ENCODE results near the gene SEC24D. TPM values are rescaled to one million over a fixed set of nuclear protein-coding genes. Genes with fewer than 3 reads are reported as not detected.

Gene SEC24D
- total RNA-seq, 2 donors from 2014 or later, result 36.4 to 45.7 TPM

- peak in 1 of 2 donors; percentile 86 for ATAC-seq
- H3K9me3 Mint-ChIP-seq, result no peaks in the 10 kb centered on the region
- DNase-seq (ENCODE audit: low spot score in 2 of 2), result no peak
- no peak overlapping the region for H3K27ac Mint-ChIP-seq
- H3K36me3 Mint-ChIP-seq, result peaks cover 15 to 35% of the 10 kb centered on the region in 2 donors
These were observed 9.0 kb downstream of the SEC24D start for GRCh38 chr4:118826723-118827444.

GRCh38 chr4:118825799-118826198 is 10.1 kb downstream of the SEC24D start:
- ATAC-seq, result peak in 1 of 2 donors; percentile 42
- Mint-ChIP-seq H3K9me3 (no peaks in the 10 kb centered on the region), H3K27ac (no peak overlapping the region), H3K36me3 (peaks cover 15 to 35% of the 10 kb centered on the region in 2 donors)
- no peak for DNase-seq (ENCODE audit: low spot score in 2 of 2)

- Mint-ChIP-seq H3K9me3 (no peaks in the 10 kb centered on the region), H3K36me3 (peaks cover 15 to 29% of the 10 kb centered on the region in 2 donors), H3K27ac (no peak overlapping the region)
- no peak for ATAC-seq
- no peak for DNase-seq (ENCODE audit: low spot score in 2 of 2)
These were observed 11.8 kb downstream of the SEC24D start for GRCh38 chr4:118824141-118824540.

GRCh38 chr4:118823471-118823870 is 12.5 kb downstream of the SEC24D start:
- DNase-seq (ENCODE audit: low spot score in 2 of 2) (no peak), ATAC-seq (no peak)
- H3K36me3 Mint-ChIP-seq, result peaks cover 15 to 23% of the 10 kb centered on the region in 2 donors
- no peaks in the 10 kb centered on the region for H3K9me3 Mint-ChIP-seq
- no peak overlapping the region for H3K27ac Mint-ChIP-seq

- Mint-ChIP-seq H3K9me3 (no peaks in the 10 kb centered on the region), H3K27ac (no peak overlapping the region), H3K36me3 (peaks cover 15 to 23% of the 10 kb centered on the region in 2 donors)
- ATAC-seq (no peak), DNase-seq (ENCODE audit: low spot score in 2 of 2) (no peak)
These were observed 14.2 kb downstream of the SEC24D start for GRCh38 chr4:118821590-118822293.

- DNase-seq (ENCODE audit: low spot score in 2 of 2), result no peak
- peaks cover 13 to 26% of the 10 kb centered on the region in 2 donors for H3K36me3 Mint-ChIP-seq
- no peak for ATAC-seq
- H3K9me3 Mint-ChIP-seq, result no peaks in the 10 kb centered on the region
- no peak overlapping the region for H3K27ac Mint-ChIP-seq
These were observed 18.6 kb downstream of the SEC24D start for GRCh38 chr4:118817178-118817930.

- Mint-ChIP-seq H3K36me3 (peaks cover 13 to 27% of the 10 kb centered on the region in 2 donors), H3K27ac (no peak overlapping the region), H3K9me3 (no peaks in the 10 kb centered on the region)
- DNase-seq (ENCODE audit: low spot score in 2 of 2), result no peak
- ATAC-seq, result peak; percentile 33 to 64
These were observed 19.3 kb downstream of the SEC24D start for GRCh38 chr4:118816538-118817177.

- no peak for ATAC-seq
- peaks cover 24 to 37% of the 10 kb centered on the region in 2 donors for H3K36me3 Mint-ChIP-seq
- no peaks in the 10 kb centered on the region for H3K9me3 Mint-ChIP-seq
- DNase-seq (ENCODE audit: low spot score in 2 of 2), result no peak
- peak overlapping the region in 1 of 2 donors; percentile 5 for H3K27ac Mint-ChIP-seq
These were observed 21.0 kb downstream of the SEC24D start for GRCh38 chr4:118814891-118815290.

GRCh38 chr4:118814058-118814457 is 21.9 kb downstream of the SEC24D start:
- no peak for ATAC-seq

GRCh38 chr4:118813561-118813960 is 22.4 kb downstream of the SEC24D start:
- no peak for ATAC-seq
- Mint-ChIP-seq H3K9me3 (no peaks in the 10 kb centered on the region), H3K36me3 (peaks cover 29 to 42% of the 10 kb centered on the region in 2 donors), H3K27ac (no peak overlapping the region)
- DNase-seq (ENCODE audit: low spot score in 2 of 2), result no peak

More at GRCh38 chr4:118814058-118814457, 21.9 kb downstream of the SEC24D start:
- Mint-ChIP-seq H3K36me3 (peaks cover 29 to 42% of the 10 kb centered on the region in 2 donors), H3K27ac (no peak overlapping the region), H3K9me3 (no peaks in the 10 kb centered on the region)
- DNase-seq (ENCODE audit: low spot score in 2 of 2), result no peak

GRCh38 chr4:118811832-118812231 is 24.1 kb downstream of the SEC24D start:
- Mint-ChIP-seq H3K9me3 (no peaks in the 10 kb centered on the region), H3K36me3 (peaks cover 29 to 42% of the 10 kb centered on the region in 2 donors), H3K27ac (no peak overlapping the region)
- DNase-seq (ENCODE audit: low spot score in 2 of 2), result no peak
- ATAC-seq, result no peak

GRCh38 chr4:118810991-118811764 is 24.7 kb downstream of the SEC24D start:
- DNase-seq (ENCODE audit: low spot score in 2 of 2), result no peak

GRCh38 chr4:118807659-118808058 is 28.3 kb downstream of the SEC24D start:
- H3K36me3 Mint-ChIP-seq, result peaks cover 16 to 19% of the 10 kb centered on the region in 2 donors
- ATAC-seq (no peak), DNase-seq (ENCODE audit: low spot score in 2 of 2) (no peak)
- no peaks in the 10 kb centered on the region for H3K9me3 Mint-ChIP-seq
- H3K27ac Mint-ChIP-seq, result no peak overlapping the region

More at GRCh38 chr4:118810991-118811764, 24.7 kb downstream of the SEC24D start:
- peaks cover 29 to 42% of the 10 kb centered on the region in 2 donors for H3K36me3 Mint-ChIP-seq
- no peak for ATAC-seq
- no peak overlapping the region for H3K27ac Mint-ChIP-seq
- no peaks in the 10 kb centered on the region for H3K9me3 Mint-ChIP-seq

GRCh38 chr4:118803253-118803652 is 32.7 kb downstream of the SEC24D start:
- no peak overlapping the region for H3K27ac Mint-ChIP-seq
- no peak for DNase-seq (ENCODE audit: low spot score in 2 of 2)
- H3K36me3 Mint-ChIP-seq, result peaks cover 0 to 16% of the 10 kb centered on the region in 2 donors
- H3K9me3 Mint-ChIP-seq, result no peaks in the 10 kb centered on the region
- ATAC-seq, result no peak

GRCh38 chr4:118801895-118802575 is 33.9 kb downstream of the SEC24D start:
- peaks cover 0 to 17% of the 10 kb centered on the region in 2 donors for H3K36me3 Mint-ChIP-seq
- no peak for DNase-seq (ENCODE audit: low spot score in 2 of 2)
- H3K27ac Mint-ChIP-seq, result no peak overlapping the region
- no peak for ATAC-seq
- H3K9me3 Mint-ChIP-seq, result no peaks in the 10 kb centered on the region
